BLaER1 (cell line): Measurements from ENCODE around the gene KMT2E.

Source experiments
- H3K27ac ChIP-seq: shearing (Covaris generic); formaldehyde crosslinking; 2 replicates; pipeline ENCODE4 v1.8.1; 2022
- H3K27me3 ChIP-seq: shearing (Covaris generic); formaldehyde crosslinking; 2 replicates; pipeline ENCODE4 v1.8.1; 2022
- H3K36me3 ChIP-seq: shearing (Covaris generic); formaldehyde crosslinking; 2 replicates; pipeline ENCODE4 v1.8.1; 2022
- H3K4me1 ChIP-seq: shearing (Covaris generic); formaldehyde crosslinking; 2 replicates; pipeline ENCODE4 v1.8.1; 2022
- H3K4me2 ChIP-seq: shearing (Covaris generic); formaldehyde crosslinking; 2 replicates; pipeline ENCODE4 v1.8.1; 2022
- H3K4me3 ChIP-seq: shearing (Covaris generic); formaldehyde crosslinking; 2 replicates; pipeline ENCODE4 v1.8.1; 2022
- H3K9ac ChIP-seq: shearing (Covaris generic); formaldehyde crosslinking; 2 replicates; pipeline ENCODE4 v1.8.1; 2022
- H3K9me3 ChIP-seq: shearing (Covaris generic); formaldehyde crosslinking; 2 replicates; pipeline ENCODE4 v1.8.1; 2022
- H4K20me1 ChIP-seq: shearing (Covaris generic); formaldehyde crosslinking; 2 replicates; pipeline ENCODE4 v1.8.1; 2022
- Cebpa-rat ChIP-seq: shearing (Covaris generic); IDR thresholded peaks from 2 replicates; pipeline ENCODE4 v1.8.1; 2022

KMT2E gene

DNA sequence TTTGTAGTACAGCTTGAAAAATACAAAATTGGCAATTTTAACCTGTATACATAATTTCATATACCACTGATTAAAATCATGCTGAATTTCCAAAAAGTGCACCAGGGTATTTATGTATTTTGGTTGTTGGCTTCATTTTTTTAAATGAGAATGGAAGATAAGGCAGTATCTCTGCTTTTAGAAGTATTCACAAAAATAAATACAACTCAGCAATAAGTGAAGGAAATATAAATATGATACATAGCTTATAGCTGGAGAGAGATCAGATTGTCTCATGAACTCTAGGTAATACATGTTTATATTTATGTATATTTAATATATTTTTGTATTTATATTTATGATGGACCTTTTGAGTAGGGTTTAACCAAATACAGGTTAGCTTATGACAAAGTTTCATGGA is 81.0 kb downstream of the KMT2E start:
- Histone ChIP-seq H3K4me3 (no peak overlapping the region), H3K36me3 (peaks cover 93% of the 10 kb centered on the region), H3K27ac (no peak overlapping the region), H3K9ac (no peak overlapping the region), H4K20me1 (peaks cover 89% of the 10 kb centered on the region), H3K27me3 (no peaks in the 10 kb centered on the region), H3K4me2 (no peak overlapping the region), H3K9me3 (no peaks in the 10 kb centered on the region), H3K4me1 (no peaks in the 10 kb centered on the region)
- no peak for TF ChIP-seq Cebpa-rat

DNA sequence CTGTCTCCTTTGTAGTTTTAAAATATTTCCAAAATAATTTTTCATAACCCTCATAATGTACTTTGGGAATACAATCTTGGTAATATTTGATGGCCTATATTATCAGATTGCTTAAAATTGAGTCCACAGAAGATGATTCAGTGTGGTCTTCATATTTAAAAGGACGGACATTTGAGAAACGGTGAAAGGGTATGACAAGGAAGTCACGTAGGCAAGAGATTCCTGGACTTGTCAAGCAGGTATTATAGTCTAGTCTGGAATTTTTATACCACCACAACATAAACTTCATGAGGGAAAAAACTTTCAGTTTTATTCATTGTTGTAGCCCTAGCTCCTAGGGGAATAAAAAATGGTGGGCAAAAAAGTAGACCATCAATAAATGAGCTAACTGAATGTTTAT is 82.3 kb downstream of the KMT2E start:
- Histone ChIP-seq H3K9ac (no peak overlapping the region), H3K4me1 (no peaks in the 10 kb centered on the region), H3K36me3 (peaks cover 96% of the 10 kb centered on the region), H3K27me3 (no peaks in the 10 kb centered on the region), H3K4me2 (no peak overlapping the region), H3K9me3 (no peaks in the 10 kb centered on the region), H4K20me1 (peaks cover 99% of the 10 kb centered on the region), H3K27ac (no peak overlapping the region), H3K4me3 (no peak overlapping the region)
- TF ChIP-seq Cebpa-rat: no peak

- H3K9ac ChIP-seq: no peak overlapping the region
- no peaks in the 10 kb centered on the region for H3K9me3 ChIP-seq
- peaks cover 89% of the 10 kb centered on the region for H4K20me1 ChIP-seq
- no peak overlapping the region for H3K4me2 ChIP-seq
- TF ChIP-seq Cebpa-rat: no peak
- no peak overlapping the region for H3K4me3 ChIP-seq
- peaks cover 91% of the 10 kb centered on the region for H3K36me3 ChIP-seq
- no peak overlapping the region for H3K27ac ChIP-seq
- no peaks in the 10 kb centered on the region for H3K4me1 ChIP-seq
- no peaks in the 10 kb centered on the region for H3K27me3 ChIP-seq
These were observed 83.6 kb downstream of the KMT2E start for GRCh38 chr7:105097619-105098018.

GRCh38 chr7:105098863-105099515 is 85.0 kb downstream of the KMT2E start:
- H3K4me2 ChIP-seq: no peak overlapping the region
- H3K4me1 ChIP-seq: no peaks in the 10 kb centered on the region
- H4K20me1 ChIP-seq: peaks cover 91% of the 10 kb centered on the region
- H3K9ac ChIP-seq: no peak overlapping the region
- no peaks in the 10 kb centered on the region for H3K27me3 ChIP-seq
- peaks cover 91% of the 10 kb centered on the region for H3K36me3 ChIP-seq
- H3K4me3 ChIP-seq: no peak overlapping the region
- H3K27ac ChIP-seq: no peak overlapping the region
- no peaks in the 10 kb centered on the region for H3K9me3 ChIP-seq
- no peak for TF ChIP-seq Cebpa-rat

GRCh38 chr7:105101864-105102263 is 87.9 kb downstream of the KMT2E start:
- Histone ChIP-seq H3K36me3 (peaks cover 90% of the 10 kb centered on the region), H3K27me3 (no peaks in the 10 kb centered on the region), H3K4me2 (no peak overlapping the region), H3K9ac (no peak overlapping the region), H4K20me1 (peaks cover 88% of the 10 kb centered on the region), H3K4me3 (no peak overlapping the region), H3K4me1 (no peaks in the 10 kb centered on the region), H3K27ac (no peak overlapping the region), H3K9me3 (no peaks in the 10 kb centered on the region)
- TF ChIP-seq Cebpa-rat: no peak

DNA sequence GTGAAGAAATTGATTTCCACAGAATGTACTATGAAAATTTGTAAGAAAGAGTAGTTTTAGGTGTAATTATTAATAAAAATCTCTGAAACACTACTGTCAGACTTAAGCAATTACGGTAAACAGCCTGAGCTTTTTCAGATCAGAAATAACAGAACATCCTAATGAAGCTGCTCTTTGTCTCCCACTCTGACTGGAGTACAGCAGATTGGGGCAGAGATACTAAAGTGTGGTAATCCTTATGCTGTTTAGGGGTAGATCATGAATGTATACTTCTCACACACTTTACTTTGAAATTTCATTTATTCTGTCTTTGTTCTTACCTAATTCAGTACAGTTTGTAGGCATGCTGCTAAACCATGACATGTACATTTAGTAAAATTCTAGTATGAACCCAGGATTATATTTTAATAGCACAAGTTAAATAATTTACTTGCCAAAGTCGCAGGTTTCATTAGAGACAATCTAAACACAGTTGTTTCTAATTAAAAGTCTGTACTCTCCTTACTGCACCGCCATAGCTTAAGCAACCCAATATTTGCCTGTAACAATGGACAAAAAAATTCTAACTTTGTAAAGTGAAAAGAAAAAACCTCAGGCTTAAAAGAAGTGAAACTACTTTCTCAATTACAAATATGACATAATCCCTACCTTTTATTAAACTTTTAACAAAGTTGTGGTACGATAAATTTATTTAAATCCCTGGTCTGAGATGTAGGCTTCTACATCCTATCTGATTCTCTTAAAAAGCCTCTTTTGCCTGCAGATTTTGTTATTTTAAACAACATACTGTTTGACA is 88.8 kb downstream of the KMT2E start:
- H3K4me3 ChIP-seq: no peak overlapping the region
- no peak overlapping the region for H3K9ac ChIP-seq
- H3K4me2 ChIP-seq: no peak overlapping the region
- no peak overlapping the region for H3K27ac ChIP-seq
- no peaks in the 10 kb centered on the region for H3K9me3 ChIP-seq
- peaks cover 86% of the 10 kb centered on the region for H4K20me1 ChIP-seq
- H3K27me3 ChIP-seq: no peaks in the 10 kb centered on the region
- no peaks in the 10 kb centered on the region for H3K4me1 ChIP-seq
- peaks cover 88% of the 10 kb centered on the region for H3K36me3 ChIP-seq
- TF ChIP-seq Cebpa-rat: no peak

GRCh38 chr7:105105579-105105978 is 91.6 kb downstream of the KMT2E start:
- no peak overlapping the region for H3K27ac ChIP-seq
- TF ChIP-seq Cebpa-rat: no peak
- no peaks in the 10 kb centered on the region for H3K27me3 ChIP-seq
- peaks cover 86% of the 10 kb centered on the region for H4K20me1 ChIP-seq
- H3K4me3 ChIP-seq: no peak overlapping the region
- peaks cover 91% of the 10 kb centered on the region for H3K36me3 ChIP-seq
- no peak overlapping the region for H3K4me2 ChIP-seq
- H3K9ac ChIP-seq: no peak overlapping the region
- H3K4me1 ChIP-seq: no peaks in the 10 kb centered on the region
- H3K9me3 ChIP-seq: no peaks in the 10 kb centered on the region

DNA sequence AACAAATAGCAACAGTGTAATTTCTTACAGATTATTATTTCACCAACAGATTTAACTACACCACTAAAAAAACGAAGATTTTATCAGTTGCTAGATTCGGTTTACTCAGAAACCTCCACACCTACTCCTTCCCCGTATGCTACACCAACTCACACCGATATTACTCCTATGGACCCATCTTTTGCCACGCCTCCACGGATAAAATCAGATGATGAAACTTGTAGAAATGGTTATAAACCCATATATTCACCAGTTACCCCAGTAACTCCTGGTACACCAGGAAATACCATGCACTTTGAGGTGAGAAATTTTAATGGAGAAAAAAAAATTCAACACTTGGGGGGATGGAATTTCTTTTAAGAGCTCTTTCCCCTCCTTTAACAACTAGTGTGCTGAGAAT is 92.5 kb downstream of the KMT2E start:
- H3K36me3 ChIP-seq: peaks cover 92% of the 10 kb centered on the region
- no peak overlapping the region for H3K4me2 ChIP-seq
- no peak overlapping the region for H3K27ac ChIP-seq
- no peaks in the 10 kb centered on the region for H3K4me1 ChIP-seq
- no peak for TF ChIP-seq Cebpa-rat
- no peaks in the 10 kb centered on the region for H3K27me3 ChIP-seq
- no peak overlapping the region for H3K9ac ChIP-seq
- no peak overlapping the region for H3K4me3 ChIP-seq
- H4K20me1 ChIP-seq: peaks cover 87% of the 10 kb centered on the region
- no peaks in the 10 kb centered on the region for H3K9me3 ChIP-seq

DNA sequence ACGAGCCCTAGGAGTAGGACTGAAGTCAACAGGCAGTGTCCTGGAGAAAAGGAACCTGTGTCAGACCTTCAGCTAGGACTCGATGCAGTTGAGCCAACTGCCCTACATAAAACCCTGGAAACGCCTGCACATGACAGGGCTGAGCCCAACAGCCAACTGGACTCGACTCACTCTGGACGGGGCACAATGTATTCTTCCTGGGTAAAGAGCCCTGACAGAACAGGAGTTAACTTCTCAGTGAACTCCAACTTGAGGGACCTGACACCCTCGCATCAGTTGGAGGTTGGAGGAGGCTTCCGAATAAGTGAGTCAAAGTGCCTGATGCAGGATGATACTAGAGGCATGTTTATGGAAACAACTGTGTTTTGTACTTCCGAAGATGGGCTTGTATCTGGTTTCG is 93.5 kb downstream of the KMT2E start:
- no peak for TF ChIP-seq Cebpa-rat
- H4K20me1 ChIP-seq: peaks cover 96% of the 10 kb centered on the region
- H3K36me3 ChIP-seq: peaks cover 97% of the 10 kb centered on the region
- H3K4me1 ChIP-seq: no peaks in the 10 kb centered on the region
- no peak overlapping the region for H3K4me2 ChIP-seq
- H3K4me3 ChIP-seq: no peak overlapping the region
- H3K9ac ChIP-seq: no peak overlapping the region
- H3K27me3 ChIP-seq: no peaks in the 10 kb centered on the region
- H3K9me3 ChIP-seq: no peaks in the 10 kb centered on the region
- no peak overlapping the region for H3K27ac ChIP-seq
